HEK293 (cell line): ENCODE data around the gene HNRNPH2.

Experiments
- CTCF ChIP-seq: fragments of 450-650 bp; formaldehyde crosslinking; IDR thresholded peaks from 2 replicates; pipeline ENCODE4 v1.5.1; 2016; ENCODE audit warnings: missing biosample characterization, missing genetic modification characterization
- ZNF561 ChIP-seq: fragments of 450-650 bp; IDR thresholded peaks from 2 replicates; pipeline ENCODE4 v1.5.1; 2018; ENCODE audit warnings: missing biosample characterization, missing genetic modification characterization, borderline replicate concordance

- TF ChIP-seq CTCF (tag by site-specific recombination) (no peak), ZNF561 (tag by site-specific recombination) (no peak)
Measured at GRCh38 chrX:101362757-101363156, 45.3 kb upstream of the HNRNPH2 start.
